ENCODE results near the gene PDK4.

PDK4 gene

DNA sequence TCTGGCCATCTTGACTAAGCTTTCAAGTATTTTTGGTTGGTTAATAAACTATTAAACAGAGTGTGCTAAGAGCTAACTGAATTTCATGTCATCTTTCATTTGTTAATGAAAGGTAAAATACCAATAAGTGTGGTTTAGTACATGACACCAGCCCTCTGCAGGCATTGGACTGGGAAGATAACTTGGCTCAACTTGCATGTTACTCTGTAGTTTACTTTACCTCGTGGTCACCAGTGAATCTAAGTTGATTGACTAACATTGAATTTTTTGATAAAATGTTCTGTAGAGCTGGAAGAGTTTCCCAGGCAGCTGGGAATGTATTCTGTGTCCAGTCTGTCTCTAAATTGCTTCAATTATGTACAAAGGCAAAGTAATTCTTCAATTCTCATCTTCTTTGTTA, 60.7 kb downstream of the PDK4 start:
- DNase-seq (ENCODE audit: low read depth in 3 of 3, low spot score in 1 of 3): no peak

DNA sequence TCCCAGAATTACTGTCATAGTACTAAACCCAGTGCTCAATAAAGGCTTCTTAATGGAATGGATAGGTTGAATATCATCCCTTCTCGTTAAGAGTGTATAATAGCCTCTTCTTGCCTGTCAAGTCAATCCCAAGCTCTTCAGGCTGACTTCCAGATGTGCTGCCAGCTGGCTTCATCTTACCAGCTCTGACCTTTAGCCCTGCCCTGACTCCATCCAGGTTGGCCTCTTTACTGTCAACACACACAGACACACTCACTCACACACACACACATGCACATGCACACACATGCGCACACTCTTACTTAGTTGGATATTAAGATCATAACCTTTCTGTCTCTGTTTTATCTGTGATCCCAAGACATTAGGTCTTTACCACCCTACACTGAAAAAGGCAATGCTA, 61.5 kb downstream of the PDK4 start:
- no peak for DNase-seq (ENCODE audit: low read depth in 3 of 3, low spot score in 1 of 3)

All from stimulated activated CD4-positive, alpha-beta T cell treated with anti-CD3 and anti-CD28 coated beads, TNF-alpha, amount 100 ng/mL, for 1 hour (primary cell).